ENCODE measurements around the gene KNDC1.

Gene KNDC1

DNA sequence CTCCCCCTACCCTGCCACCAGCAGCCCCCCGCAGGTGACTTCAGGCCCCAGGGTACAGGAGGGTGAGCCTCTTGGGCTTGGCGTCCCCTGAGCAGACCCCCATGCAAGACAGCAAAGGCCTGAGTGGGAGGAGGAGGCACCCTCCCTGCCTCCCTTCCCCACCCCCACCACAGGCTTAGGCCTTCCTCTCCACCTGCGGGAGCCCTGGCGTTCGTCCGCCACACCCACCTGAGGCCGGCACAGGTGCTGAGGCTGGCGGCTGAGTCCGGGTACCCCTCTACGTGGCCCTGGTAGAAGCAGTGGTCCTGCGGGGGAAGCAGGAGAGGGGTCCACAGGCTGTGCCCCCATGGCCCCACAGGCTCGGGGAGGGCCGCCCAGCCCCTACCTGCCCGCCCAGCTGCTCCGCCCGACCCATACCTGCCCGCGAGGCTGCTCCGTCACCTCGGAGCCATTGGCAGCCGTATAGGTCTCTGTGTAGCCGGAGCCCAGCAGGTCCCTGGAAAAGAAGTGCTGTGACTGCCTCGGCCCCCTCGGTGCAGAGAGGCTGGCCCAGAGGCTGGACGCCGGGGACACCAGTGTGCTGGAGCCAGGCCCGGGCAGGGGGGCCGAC, 113.6 kb downstream of the KNDC1 start:
- H3K27ac ChIP-seq (ENCODE audit: extremely low read depth, low read depth, low read length): no peak overlapping the region
- TF ChIP-seq ZNF174 (tag by site-specific recombination; IDR thresholded peaks at IDR 0.05) (no peak), KLF8 (tag by site-specific recombination; IDR thresholded peaks at IDR 0.05) (peak; percentile 37; the same call in 1 of the 2 replicates), ZNF133 (tag by site-specific recombination; IDR thresholded peaks at IDR 0.05) (no peak), ZNF10 (tag by site-specific recombination; IDR thresholded peaks at IDR 0.05) (no peak), ZNF37A (tag by site-specific recombination; IDR thresholded peaks at IDR 0.05) (no peak), ZNF24 (tag by site-specific recombination; IDR thresholded peaks at IDR 0.05) (no peak)
- no peaks in the 10 kb centered on the region for H3K4me1 ChIP-seq (ENCODE audit: control insufficient read depth, insufficient read depth, low read length)
- peaks cover 0 to 7% of the 10 kb centered on the region in 2 experiments; a peak in 1 of 3 replicates for H3K36me3 ChIP-seq (ENCODE audit: control insufficient read depth in 2 of 2, insufficient read depth in 1 of 2, low read length in 2 of 2)
- CTCF ChIA-PET: interaction anchor here (0.6 to 1.2 kb wide), 2 partner anchors 56 to 225 kb away, joined by 3 to 4 read pairs; no protein-coding TSS in a partner anchor
- H3K4me3 ChIP-seq (ENCODE audit: low read depth, low read length): no peak overlapping the region
- no peaks in the 10 kb centered on the region for H3K9me3 ChIP-seq (ENCODE audit: control insufficient read depth, insufficient read depth, low read depth, low read length)
- POLR2A ChIA-PET: no interaction called here

DNA sequence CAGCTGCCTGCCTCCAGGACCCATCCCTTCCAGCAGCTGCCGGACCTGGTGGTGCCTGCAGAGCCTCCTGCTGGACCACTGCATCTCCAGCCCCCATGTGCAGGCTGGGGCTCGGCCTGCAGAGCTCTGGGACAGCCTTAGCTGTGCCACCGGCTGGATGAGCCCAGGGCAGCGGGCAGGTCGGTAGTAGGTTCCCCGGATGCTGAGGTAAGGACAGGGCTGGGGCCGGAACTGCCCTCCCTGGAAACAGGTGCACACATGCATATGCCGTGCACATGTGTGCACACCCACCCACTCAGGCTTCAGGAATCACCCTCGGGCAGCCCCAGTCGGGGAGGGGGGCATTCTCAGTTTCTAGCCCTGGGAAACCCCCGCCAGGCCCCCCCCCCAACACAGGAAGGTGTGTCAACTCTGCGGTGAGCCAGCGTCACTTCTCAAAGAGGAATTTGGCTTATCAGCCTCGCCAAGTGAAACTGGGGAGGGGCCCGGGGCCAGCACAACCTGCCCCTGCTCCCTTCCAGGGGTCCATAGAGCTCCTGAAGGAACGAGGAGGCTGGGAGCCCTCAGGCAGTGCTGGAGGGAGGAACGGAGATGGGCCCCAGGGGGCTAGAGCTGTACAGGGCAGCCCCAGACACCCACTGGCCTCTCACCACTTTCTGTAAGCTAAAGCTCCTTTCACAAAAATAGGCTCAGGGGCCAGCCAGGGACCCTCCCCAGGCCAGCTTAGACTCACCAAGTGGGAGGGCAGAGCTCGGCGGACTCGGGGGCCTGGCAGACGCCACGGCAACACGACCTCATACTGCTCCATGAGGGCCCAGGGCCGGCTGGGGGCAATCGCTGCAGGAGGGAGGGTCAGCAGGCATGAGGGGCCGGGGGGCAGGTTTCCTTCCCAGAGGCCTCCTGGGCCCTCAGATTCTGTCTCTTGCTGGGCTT, 115.0 kb downstream of the KNDC1 start:
- POLR2A ChIA-PET: interaction anchor here (0.8 kb wide), 1 partner anchor 16 kb away, joined by 10 read pairs; no protein-coding TSS in a partner anchor
- TF ChIP-seq, protein P1, sequence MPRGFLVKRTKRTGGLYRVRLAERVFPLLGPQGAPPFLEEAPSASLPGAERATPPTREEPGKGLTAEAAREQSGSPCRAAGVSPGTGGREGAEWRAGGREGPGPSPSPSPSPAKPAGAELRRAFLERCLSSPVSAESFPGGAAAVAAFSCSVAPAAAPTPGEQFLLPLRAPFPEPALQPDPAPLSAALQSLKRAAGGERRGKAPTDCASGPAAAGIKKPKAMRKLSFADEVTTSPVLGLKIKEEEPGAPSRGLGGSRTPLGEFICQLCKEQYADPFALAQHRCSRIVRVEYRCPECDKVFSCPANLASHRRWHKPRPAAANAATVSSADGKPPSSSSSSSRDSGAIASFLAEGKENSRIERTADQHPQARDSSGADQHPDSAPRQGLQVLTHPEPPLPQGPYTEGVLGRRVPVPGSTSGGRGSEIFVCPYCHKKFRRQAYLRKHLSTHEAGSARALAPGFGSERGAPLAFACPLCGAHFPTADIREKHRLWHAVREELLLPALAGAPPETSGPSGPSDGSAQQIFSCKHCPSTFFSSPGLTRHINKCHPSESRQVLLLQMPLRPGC (tag by site-specific recombination; IDR thresholded peaks at IDR 0.05): no peak
- TF ChIP-seq GFI1B (tag by site-specific recombination; IDR thresholded peaks at IDR 0.05) (no peak), ZNF140 (tag by site-specific recombination; IDR thresholded peaks at IDR 0.05) (no peak), ZNF830 (tag by site-specific recombination; IDR thresholded peaks at IDR 0.05; ENCODE audit: low read depth) (no peak), ZNF600 (tag by site-specific recombination; IDR thresholded peaks at IDR 0.05) (0 out of 2 replicates have a peak, but pooled peaks have one; percentile 45), ZIC2 (tag by site-specific recombination; IDR thresholded peaks at IDR 0.05) (peak; percentile 43; the same call in 1 of the 2 replicates), REPIN1 (tag by site-specific recombination; IDR thresholded peaks at IDR 0.05; ENCODE audit: low read depth) (no peak), IKZF3 (tag by site-specific recombination; IDR thresholded peaks at IDR 0.05) (no peak), SCRT2 (tag by site-specific recombination; IDR thresholded peaks at IDR 0.05) (no peak), ZNF341 (tag by site-specific recombination; IDR thresholded peaks at IDR 0.05; ENCODE audit: low read depth) (peak; percentile 14; the same call in 1 of the 2 replicates)
- TF ChIP-seq, protein P2, sequence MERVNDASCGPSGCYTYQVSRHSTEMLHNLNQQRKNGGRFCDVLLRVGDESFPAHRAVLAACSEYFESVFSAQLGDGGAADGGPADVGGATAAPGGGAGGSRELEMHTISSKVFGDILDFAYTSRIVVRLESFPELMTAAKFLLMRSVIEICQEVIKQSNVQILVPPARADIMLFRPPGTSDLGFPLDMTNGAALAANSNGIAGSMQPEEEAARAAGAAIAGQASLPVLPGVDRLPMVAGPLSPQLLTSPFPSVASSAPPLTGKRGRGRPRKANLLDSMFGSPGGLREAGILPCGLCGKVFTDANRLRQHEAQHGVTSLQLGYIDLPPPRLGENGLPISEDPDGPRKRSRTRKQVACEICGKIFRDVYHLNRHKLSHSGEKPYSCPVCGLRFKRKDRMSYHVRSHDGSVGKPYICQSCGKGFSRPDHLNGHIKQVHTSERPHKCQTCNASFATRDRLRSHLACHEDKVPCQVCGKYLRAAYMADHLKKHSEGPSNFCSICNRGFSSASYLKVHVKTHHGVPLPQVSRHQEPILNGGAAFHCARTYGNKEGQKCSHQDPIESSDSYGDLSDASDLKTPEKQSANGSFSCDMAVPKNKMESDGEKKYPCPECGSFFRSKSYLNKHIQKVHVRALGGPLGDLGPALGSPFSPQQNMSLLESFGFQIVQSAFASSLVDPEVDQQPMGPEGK (tag by site-specific recombination; IDR thresholded peaks at IDR 0.05): 0 out of 2 replicates have a peak, but pooled peaks have one; percentile 25
- TF ChIP-seq, protein P3, sequence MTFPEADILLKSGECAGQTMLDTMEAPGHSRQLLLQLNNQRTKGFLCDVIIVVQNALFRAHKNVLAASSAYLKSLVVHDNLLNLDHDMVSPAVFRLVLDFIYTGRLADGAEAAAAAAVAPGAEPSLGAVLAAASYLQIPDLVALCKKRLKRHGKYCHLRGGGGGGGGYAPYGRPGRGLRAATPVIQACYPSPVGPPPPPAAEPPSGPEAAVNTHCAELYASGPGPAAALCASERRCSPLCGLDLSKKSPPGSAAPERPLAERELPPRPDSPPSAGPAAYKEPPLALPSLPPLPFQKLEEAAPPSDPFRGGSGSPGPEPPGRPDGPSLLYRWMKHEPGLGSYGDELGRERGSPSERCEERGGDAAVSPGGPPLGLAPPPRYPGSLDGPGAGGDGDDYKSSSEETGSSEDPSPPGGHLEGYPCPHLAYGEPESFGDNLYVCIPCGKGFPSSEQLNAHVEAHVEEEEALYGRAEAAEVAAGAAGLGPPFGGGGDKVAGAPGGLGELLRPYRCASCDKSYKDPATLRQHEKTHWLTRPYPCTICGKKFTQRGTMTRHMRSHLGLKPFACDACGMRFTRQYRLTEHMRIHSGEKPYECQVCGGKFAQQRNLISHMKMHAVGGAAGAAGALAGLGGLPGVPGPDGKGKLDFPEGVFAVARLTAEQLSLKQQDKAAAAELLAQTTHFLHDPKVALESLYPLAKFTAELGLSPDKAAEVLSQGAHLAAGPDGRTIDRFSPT (tag by site-specific recombination; IDR thresholded peaks at IDR 0.05): 0 out of 2 replicates have a peak, but pooled peaks have one; percentile 42
- TF ChIP-seq, protein P4, sequence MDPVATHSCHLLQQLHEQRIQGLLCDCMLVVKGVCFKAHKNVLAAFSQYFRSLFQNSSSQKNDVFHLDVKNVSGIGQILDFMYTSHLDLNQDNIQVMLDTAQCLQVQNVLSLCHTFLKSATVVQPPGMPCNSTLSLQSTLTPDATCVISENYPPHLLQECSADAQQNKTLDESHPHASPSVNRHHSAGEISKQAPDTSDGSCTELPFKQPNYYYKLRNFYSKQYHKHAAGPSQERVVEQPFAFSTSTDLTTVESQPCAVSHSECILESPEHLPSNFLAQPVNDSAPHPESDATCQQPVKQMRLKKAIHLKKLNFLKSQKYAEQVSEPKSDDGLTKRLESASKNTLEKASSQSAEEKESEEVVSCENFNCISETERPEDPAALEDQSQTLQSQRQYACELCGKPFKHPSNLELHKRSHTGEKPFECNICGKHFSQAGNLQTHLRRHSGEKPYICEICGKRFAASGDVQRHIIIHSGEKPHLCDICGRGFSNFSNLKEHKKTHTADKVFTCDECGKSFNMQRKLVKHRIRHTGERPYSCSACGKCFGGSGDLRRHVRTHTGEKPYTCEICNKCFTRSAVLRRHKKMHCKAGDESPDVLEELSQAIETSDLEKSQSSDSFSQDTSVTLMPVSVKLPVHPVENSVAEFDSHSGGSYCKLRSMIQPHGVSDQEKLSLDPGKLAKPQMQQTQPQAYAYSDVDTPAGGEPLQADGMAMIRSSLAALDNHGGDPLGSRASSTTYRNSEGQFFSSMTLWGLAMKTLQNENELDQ (tag by site-specific recombination; IDR thresholded peaks at IDR 0.05; ENCODE audit: low read depth): no peak
- TF ChIP-seq, protein P5, sequence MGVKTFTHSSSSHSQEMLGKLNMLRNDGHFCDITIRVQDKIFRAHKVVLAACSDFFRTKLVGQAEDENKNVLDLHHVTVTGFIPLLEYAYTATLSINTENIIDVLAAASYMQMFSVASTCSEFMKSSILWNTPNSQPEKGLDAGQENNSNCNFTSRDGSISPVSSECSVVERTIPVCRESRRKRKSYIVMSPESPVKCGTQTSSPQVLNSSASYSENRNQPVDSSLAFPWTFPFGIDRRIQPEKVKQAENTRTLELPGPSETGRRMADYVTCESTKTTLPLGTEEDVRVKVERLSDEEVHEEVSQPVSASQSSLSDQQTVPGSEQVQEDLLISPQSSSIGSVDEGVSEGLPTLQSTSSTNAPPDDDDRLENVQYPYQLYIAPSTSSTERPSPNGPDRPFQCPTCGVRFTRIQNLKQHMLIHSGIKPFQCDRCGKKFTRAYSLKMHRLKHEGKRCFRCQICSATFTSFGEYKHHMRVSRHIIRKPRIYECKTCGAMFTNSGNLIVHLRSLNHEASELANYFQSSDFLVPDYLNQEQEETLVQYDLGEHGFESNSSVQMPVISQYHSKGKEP (tag by site-specific recombination; IDR thresholded peaks at IDR 0.05): no peak
- TF ChIP-seq, protein P6, sequence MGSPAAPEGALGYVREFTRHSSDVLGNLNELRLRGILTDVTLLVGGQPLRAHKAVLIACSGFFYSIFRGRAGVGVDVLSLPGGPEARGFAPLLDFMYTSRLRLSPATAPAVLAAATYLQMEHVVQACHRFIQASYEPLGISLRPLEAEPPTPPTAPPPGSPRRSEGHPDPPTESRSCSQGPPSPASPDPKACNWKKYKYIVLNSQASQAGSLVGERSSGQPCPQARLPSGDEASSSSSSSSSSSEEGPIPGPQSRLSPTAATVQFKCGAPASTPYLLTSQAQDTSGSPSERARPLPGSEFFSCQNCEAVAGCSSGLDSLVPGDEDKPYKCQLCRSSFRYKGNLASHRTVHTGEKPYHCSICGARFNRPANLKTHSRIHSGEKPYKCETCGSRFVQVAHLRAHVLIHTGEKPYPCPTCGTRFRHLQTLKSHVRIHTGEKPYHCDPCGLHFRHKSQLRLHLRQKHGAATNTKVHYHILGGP (tag by site-specific recombination; IDR thresholded peaks at IDR 0.05): no peak
- Histone ChIP-seq H3K36me3 (ENCODE audit: control insufficient read depth in 2 of 2, insufficient read depth in 1 of 2, low read length in 2 of 2) (peaks cover 0 to 17% of the 10 kb centered on the region in 2 experiments; a peak in 1 of 3 replicates), H3K27ac (ENCODE audit: extremely low read depth, low read depth, low read length) (no peak overlapping the region), H3K9me3 (ENCODE audit: control insufficient read depth, insufficient read depth, low read depth, low read length) (no peaks in the 10 kb centered on the region), H3K4me3 (ENCODE audit: low read depth, low read length) (no peak overlapping the region), H3K4me1 (ENCODE audit: control insufficient read depth, insufficient read depth, low read length) (no peaks in the 10 kb centered on the region)
- CTCF ChIA-PET: interaction anchor here (1.2 kb wide), 1 partner anchor 54 kb away, joined by 4 read pairs; no protein-coding TSS in a partner anchor
